B cell (primary cell): ENCODE data around the gene TRAPPC3L. TPM values are rescaled to one million over a fixed set of nuclear protein-coding genes. Genes with fewer than 3 reads are reported as not detected.

Source experiments
- ATAC-seq: fragments of 200-7000 bp; cut with Tn5 transposase; one replicate; pipeline ENCODE4 v1.10.0; 2021; ENCODE audit warnings: low read depth, mild to moderate bottlenecking, moderate number of reproducible peaks, moderate library complexity
- CTCF ChIA-PET: fragments of 350-600 bp; sonication (Branson Sonifier 250); formaldehyde crosslinking; loops from one replicate; lab custom pipeline; 2021; ENCODE audit warnings: antibody characterized with exemption, inconsistent platforms; lab: Charles Lee
- POLR2A ChIA-PET: fragments of 350-600 bp; sonication (Branson Sonifier 250); formaldehyde crosslinking; loops from one replicate; lab custom pipeline; 2021; ENCODE audit warnings: antibody characterized with exemption; lab: Charles Lee
- DNase-seq: peaks from one replicate; pipeline ENCODE4 v3.0.0; 2013
- H2AFZ ChIP-seq: 2 replicates; pipeline ENCODE4 v1.6.1; 2012; ENCODE audit warnings: mild to moderate bottlenecking, low read depth, low read length; ENCODE audit not compliant: insufficient read depth, poor library complexity, severe bottlenecking
- H3K27ac ChIP-seq, 2 donors: 1 replicate in 1 of 2; 2 replicates in 1 of 2; pipeline ENCODE4 v1.5.1; 2012 to 2013; ENCODE audit warnings: low read length in 2 of 2, mild to moderate bottlenecking in 2 of 2, moderate library complexity in 1 of 2
- H3K27me3 ChIP-seq, 4 experiments: fragments of 200-600 bp in 1 of 4; sonication (generic) in 1 of 4; replicated peaks in 1 of 4; 1 replicate in 2 of 4; 2 replicates in 2 of 4; pipeline versions ENCODE4 v1.6.1 to v1.7.0; 2013 to 2016; ENCODE audit warnings: low read length in 3 of 4, mild to moderate bottlenecking in 2 of 4, mixed read lengths in 1 of 4, moderate library complexity in 1 of 4; ENCODE audit not compliant: insufficient read depth in 4 of 4, control insufficient read depth in 3 of 4; ENCODE audit errors: control extremely low read depth in 1 of 4
- H3K36me3 ChIP-seq, 2 experiments: replicated peaks in 1 of 2; 1 replicate in 1 of 2; 2 replicates in 1 of 2; pipeline versions ENCODE4 v1.6.1 to v1.7.1; 2013; ENCODE audit warnings: low read length in 1 of 2; ENCODE audit not compliant: insufficient read depth in 2 of 2, control insufficient read depth in 1 of 2; ENCODE audit errors: control extremely low read depth in 1 of 2, extremely low read depth in 1 of 2
- H3K4me1 ChIP-seq, 2 donors: fragments of 200-600 bp in 1 of 2; sonication (generic) in 1 of 2; 1 replicate in 1 of 2; 2 replicates in 1 of 2; pipeline versions ENCODE4 v1.5.1 to v1.6.1; 2013 to 2017; ENCODE audit warnings: low read length in 2 of 2; ENCODE audit not compliant: control insufficient read depth in 2 of 2, insufficient read depth in 2 of 2
- H3K4me2 ChIP-seq: replicated peaks from 2 replicates; pipeline ENCODE3; 2012; ENCODE audit warnings: mild to moderate bottlenecking, low read depth, low read length; ENCODE audit not compliant: poor library complexity, severe bottlenecking
- H3K4me3 ChIP-seq, 5 experiments: fragments of 200-600 bp in 1 of 5; sonication (generic) in 1 of 5; 1 replicate in 3 of 5; 2 replicates in 2 of 5; pipeline versions ENCODE4 v1.5.1 to v1.7.0; 2011 to 2016; ENCODE audit warnings: low read length in 4 of 5, mild to moderate bottlenecking in 4 of 5, low read depth in 2 of 5, control low read depth in 1 of 5, moderate library complexity in 1 of 5; ENCODE audit not compliant: insufficient read depth in 1 of 5; ENCODE audit errors: control extremely low read depth in 1 of 5, extremely low read depth in 1 of 5
- H3K79me2 ChIP-seq: fragments of 200-600 bp; sonication (generic); one replicate; pipeline ENCODE4 v1.6.0; 2016; ENCODE audit warnings: low read length; ENCODE audit not compliant: control insufficient read depth, insufficient read depth
- H3K9ac ChIP-seq: fragments of 200-600 bp; sonication (generic); 2 replicates; pipeline ENCODE4 v1.6.1; 2017; ENCODE audit warnings: mild to moderate bottlenecking, low read length, moderate library complexity
- H3K9me3 ChIP-seq, 3 donors: one replicate each; pipeline versions ENCODE4 v1.6.1 to v1.7.1; 2013; ENCODE audit warnings: low read length in 2 of 3; ENCODE audit not compliant: control insufficient read depth in 2 of 3, insufficient read depth in 1 of 3; ENCODE audit errors: control extremely low read depth in 1 of 3
- H4K20me1 ChIP-seq: 2 replicates; pipeline ENCODE4 v1.6.0; 2012; ENCODE audit warnings: mild to moderate bottlenecking, low read length; ENCODE audit not compliant: insufficient read depth, control insufficient read depth, poor library complexity, severe bottlenecking
- H3K27ac Mint-ChIP-seq: one replicate; pipeline ENCODE4 v1.8.0; 2021; ENCODE audit warnings: mixed read lengths
- H3K27me3 Mint-ChIP-seq: one replicate; pipeline ENCODE4 v1.8.0; 2021; ENCODE audit warnings: mixed read lengths
- H3K4me1 Mint-ChIP-seq: one replicate; pipeline ENCODE4 v1.8.0; 2021; ENCODE audit warnings: mixed read lengths
- H3K4me3 Mint-ChIP-seq: one replicate; pipeline ENCODE4 v1.8.0; 2021; ENCODE audit warnings: mixed read lengths
- H3K9me3 Mint-ChIP-seq: one replicate; pipeline ENCODE4 v1.8.0; 2022; ENCODE audit warnings: mixed read lengths; ENCODE audit not compliant: insufficient read depth
- EZH2 ChIP-seq: IDR thresholded peaks from 2 replicates; pipeline ENCODE4 v1.6.1; 2012; ENCODE audit warnings: borderline replicate concordance, low read depth, mild to moderate bottlenecking, moderate library complexity, low read length; ENCODE audit not compliant: insufficient read depth, poor library complexity, severe bottlenecking
- WGBS: methylation state at CpG from one replicate; pipeline ENCODE4 v1.1.5; 2013; ENCODE audit warnings: missing lambda C conversion rate; ENCODE audit not compliant: insufficient coverage; 5-methylcytosine and 5-hydroxymethylcytosine counted together
- intact Hi-C: fragments of 100-400 bp; cut with micrococcal nuclease; formaldehyde crosslinking; loops from one replicate; pipeline ENCODE4 v1.10.0; 2022
- polyA plus RNA-seq: library from polyadenylated mRNA; depleted of rRNA; stranded (reverse); fragments of >200 nt; gene quantifications from 2 replicates; pipeline ENCODE4 v1.2.3, GENCODE V29; 2012
- total RNA-seq, 2 donors: library from RNA; stranded (reverse); fragments of 120-200 nt in 1 of 2; gene quantifications; 1 replicate in 1 of 2; 2 replicates in 1 of 2; pipeline versions ENCODE4 v1.2.3 to v1.2.4, GENCODE V29; 2013 to 2022
- TF ChIP-seq, protein P1 (sequence below): fragments of 200-600 bp; IDR thresholded peaks from one replicate; pipeline ENCODE4 v1.8.0; 2022; ENCODE audit warnings: antibody characterized with exemption, mild to moderate bottlenecking

TRAPPC3L gene
- total and polyA plus RNA-seq, 2 donors (not counting 1 experiment from before 2014, with no cell fraction given): not detected

DNA sequence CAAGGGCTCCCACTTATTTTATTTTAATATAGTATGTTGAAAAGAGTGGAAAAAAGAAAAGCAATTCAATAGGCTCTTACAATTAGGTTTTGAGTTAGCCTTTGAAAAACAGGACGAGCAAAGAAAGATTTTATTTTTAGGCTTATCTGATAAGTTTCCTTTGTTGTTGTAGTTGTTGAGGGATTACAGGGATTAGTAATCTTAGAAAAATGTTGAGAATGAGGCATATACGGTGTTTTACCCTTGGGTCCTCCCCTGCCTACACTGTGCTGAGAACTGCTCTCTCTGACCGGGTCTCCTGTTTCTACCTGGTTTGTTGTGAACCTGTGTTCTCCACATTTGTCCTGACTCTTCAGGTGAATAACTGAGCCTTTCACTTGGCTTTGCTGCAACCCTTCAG lies 16.7 kb downstream of the TRAPPC3L start:
- H3K9me3 Mint-ChIP-seq: no peaks in the 10 kb centered on the region
- H3K4me1 ChIP-seq: peaks cover 0 to 5% of the 10 kb centered on the region in 2 donors
- peaks cover 3% of the 10 kb centered on the region for H3K27me3 Mint-ChIP-seq
- peaks cover 0 to 3% (median 0%) of the 10 kb centered on the region in 4 experiments for H3K27me3 ChIP-seq
- no peak overlapping the region for H3K4me2 ChIP-seq
- ChIA-PET CTCF (interaction anchor here (1.2 to 1.8 kb wide), 4 partner anchors 14 to 260 kb away, joined by 3 to 5 read pairs (median 4); no protein-coding TSS in a partner anchor), POLR2A (no interaction called here)
- peaks cover 13% of the 10 kb centered on the region for H3K4me1 Mint-ChIP-seq
- no peak overlapping the region for H3K9ac ChIP-seq
- H3K27ac Mint-ChIP-seq: no peak overlapping the region
- H3K27ac ChIP-seq: no peak overlapping the region
- H3K4me3 ChIP-seq: no peak overlapping the region
- TF ChIP-seq EZH2: no peak
- TF ChIP-seq, protein P1, sequence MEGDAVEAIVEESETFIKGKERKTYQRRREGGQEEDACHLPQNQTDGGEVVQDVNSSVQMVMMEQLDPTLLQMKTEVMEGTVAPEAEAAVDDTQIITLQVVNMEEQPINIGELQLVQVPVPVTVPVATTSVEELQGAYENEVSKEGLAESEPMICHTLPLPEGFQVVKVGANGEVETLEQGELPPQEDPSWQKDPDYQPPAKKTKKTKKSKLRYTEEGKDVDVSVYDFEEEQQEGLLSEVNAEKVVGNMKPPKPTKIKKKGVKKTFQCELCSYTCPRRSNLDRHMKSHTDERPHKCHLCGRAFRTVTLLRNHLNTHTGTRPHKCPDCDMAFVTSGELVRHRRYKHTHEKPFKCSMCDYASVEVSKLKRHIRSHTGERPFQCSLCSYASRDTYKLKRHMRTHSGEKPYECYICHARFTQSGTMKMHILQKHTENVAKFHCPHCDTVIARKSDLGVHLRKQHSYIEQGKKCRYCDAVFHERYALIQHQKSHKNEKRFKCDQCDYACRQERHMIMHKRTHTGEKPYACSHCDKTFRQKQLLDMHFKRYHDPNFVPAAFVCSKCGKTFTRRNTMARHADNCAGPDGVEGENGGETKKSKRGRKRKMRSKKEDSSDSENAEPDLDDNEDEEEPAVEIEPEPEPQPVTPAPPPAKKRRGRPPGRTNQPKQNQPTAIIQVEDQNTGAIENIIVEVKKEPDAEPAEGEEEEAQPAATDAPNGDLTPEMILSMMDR: no peak
- H3K9me3 ChIP-seq: no peaks in the 10 kb centered on the region
- DNase-seq: no peak
- no peaks in the 10 kb centered on the region for H3K79me2 ChIP-seq
- H2AFZ ChIP-seq: no peak overlapping the region
- H4K20me1 ChIP-seq: no peaks in the 10 kb centered on the region
- no peak overlapping the region for H3K4me3 Mint-ChIP-seq
- 90% methylated on average over 3 of the region's 3 CpGs for WGBS
- ATAC-seq: no peak
- intact Hi-C loops: no loop called here
- no peaks in the 10 kb centered on the region for H3K36me3 ChIP-seq

DNA sequence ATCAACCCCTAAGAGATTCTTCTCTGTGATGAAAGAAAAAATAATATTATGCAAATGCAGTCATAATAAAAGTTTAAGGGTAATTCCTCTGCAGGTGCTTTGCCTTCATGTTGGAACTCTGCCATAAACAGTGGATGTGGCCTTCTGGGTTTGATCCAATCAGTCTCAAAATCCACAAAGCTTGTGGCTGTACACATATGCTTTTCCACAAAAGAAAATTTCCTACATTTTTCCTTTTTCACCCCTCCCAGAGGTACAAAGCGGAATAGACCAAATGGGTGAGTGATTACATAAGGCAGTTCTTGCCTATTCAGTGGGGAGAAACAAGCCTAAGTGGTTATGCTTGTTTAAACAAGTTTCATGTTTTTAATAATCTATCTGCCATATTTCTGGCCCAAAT lies 17.4 kb downstream of the TRAPPC3L start:
- ATAC-seq (no peak), DNase-seq (no peak)
- peaks cover 3% of the 10 kb centered on the region for H3K27me3 Mint-ChIP-seq
- Histone ChIP-seq H3K27me3 (peaks cover 0 to 3% (median 0%) of the 10 kb centered on the region in 4 experiments), H3K4me1 (peaks cover 0 to 5% of the 10 kb centered on the region in 2 donors), H3K4me3 (no peak overlapping the region), H3K36me3 (no peaks in the 10 kb centered on the region), H3K27ac (no peak overlapping the region), H3K4me2 (no peak overlapping the region), H4K20me1 (no peaks in the 10 kb centered on the region), H3K9ac (no peak overlapping the region), H3K9me3 (no peaks in the 10 kb centered on the region), H2AFZ (no peak overlapping the region), H3K79me2 (no peaks in the 10 kb centered on the region)
- peaks cover 13% of the 10 kb centered on the region for H3K4me1 Mint-ChIP-seq
- POLR2A ChIA-PET: no interaction called here
- WGBS: no CpG with 5 or more reads among the region's 1 CpG
- no peaks in the 10 kb centered on the region for H3K9me3 Mint-ChIP-seq
- CTCF ChIA-PET: interaction anchor here (1.2 to 1.8 kb wide), 3 partner anchors 13 to 260 kb away, joined by 3 to 5 read pairs (median 3); no protein-coding TSS in a partner anchor
- no peak for TF ChIP-seq EZH2
- TF ChIP-seq, protein P1: no peak
- intact Hi-C loops: no loop called here
- no peak overlapping the region for H3K4me3 Mint-ChIP-seq
- H3K27ac Mint-ChIP-seq: no peak overlapping the region
